Measurements from ENCODE around the gene CAP2. TPM values are rescaled to one million over a fixed set of nuclear protein-coding genes. Genes with fewer than 3 reads are reported as not detected.
"Not testable (repeated sequence)": the region's sequence is repeated elsewhere in the genome, so short reads cannot be mapped to it uniquely, and the experiment has no call there.

CAP2 gene
- total RNA-seq, 2 experiments from 2014 or later, result not detected

GRCh38 chr6:17410281-17410680, 16.9 kb downstream of the CAP2 start:
- Mint-ChIP-seq H3K36me3 (ENCODE audit: low read depth) (no peaks in the 10 kb centered on the region), H3K4me1 (no peaks in the 10 kb centered on the region), H3K27ac (no peak overlapping the region), H3K4me3 (no peak overlapping the region), H3K27me3 (peaks cover 2% of the 10 kb centered on the region), H3K9me3 (no peaks in the 10 kb centered on the region)
- ChIA-PET CTCF (no interaction called here), POLR2A (no interaction called here)
- DNase-seq, result no peak

GRCh38 chr6:17413313-17413750, 19.9 kb downstream of the CAP2 start:
- Mint-ChIP-seq H3K36me3 (ENCODE audit: low read depth) (no peaks in the 10 kb centered on the region), H3K27ac (no peak overlapping the region), H3K4me3 (no peak overlapping the region), H3K27me3 (peaks cover 9% of the 10 kb centered on the region), H3K9me3 (no peaks in the 10 kb centered on the region), H3K4me1 (no peaks in the 10 kb centered on the region)
- ChIA-PET POLR2A (no interaction called here), CTCF (no interaction called here)
- DNase-seq, result no peak

- H3K4me3 Mint-ChIP-seq; H3K27me3 Mint-ChIP-seq; H3K27ac Mint-ChIP-seq; DNase-seq; H3K9me3 Mint-ChIP-seq; H3K36me3 Mint-ChIP-seq (ENCODE audit: low read depth); H3K4me1 Mint-ChIP-seq; POLR2A ChIA-PET: not testable (repeated sequence)
- CTCF ChIA-PET, result interaction anchor here (0.7 kb wide), 1 partner anchor 81 kb away, joined by 3 read pairs; no protein-coding TSS in a partner anchor
Observed at GRCh38 chr6:17414395-17414794, 21.0 kb downstream of the CAP2 start.

- Mint-ChIP-seq H3K4me3 (no peak overlapping the region), H3K4me1 (no peaks in the 10 kb centered on the region), H3K27ac (no peak overlapping the region), H3K9me3 (no peaks in the 10 kb centered on the region), H3K36me3 (ENCODE audit: low read depth) (no peaks in the 10 kb centered on the region), H3K27me3 (peaks cover 9% of the 10 kb centered on the region)
- CTCF ChIA-PET, result interaction anchor here (0.7 kb wide), 1 partner anchor 80 kb away, joined by 3 read pairs; no protein-coding TSS in a partner anchor
- DNase-seq, result no peak
- POLR2A ChIA-PET, result no interaction called here
Observed at GRCh38 chr6:17415321-17415720, 21.9 kb downstream of the CAP2 start.

GRCh38 chr6:17416806-17417205, 23.4 kb downstream of the CAP2 start:
- Mint-ChIP-seq H3K36me3 (ENCODE audit: low read depth) (no peaks in the 10 kb centered on the region), H3K27ac (no peak overlapping the region), H3K4me1 (no peaks in the 10 kb centered on the region), H3K4me3 (no peak overlapping the region), H3K27me3 (peaks cover 9% of the 10 kb centered on the region), H3K9me3 (no peaks in the 10 kb centered on the region)
- ChIA-PET POLR2A (no interaction called here), CTCF (no interaction called here)
- no peak for DNase-seq

- POLR2A ChIA-PET, result no interaction called here
Observed at GRCh38 chr6:17417817-17418216, 24.4 kb downstream of the CAP2 start.

GRCh38 chr6:17418281-17419188, 25.1 kb downstream of the CAP2 start:
- Mint-ChIP-seq H3K4me3 (no peak overlapping the region), H3K4me1 (no peaks in the 10 kb centered on the region), H3K27ac (no peak overlapping the region), H3K27me3 (peaks cover 9% of the 10 kb centered on the region), H3K9me3 (no peaks in the 10 kb centered on the region), H3K36me3 (ENCODE audit: low read depth) (no peaks in the 10 kb centered on the region)
- POLR2A ChIA-PET, result no interaction called here
- CTCF ChIA-PET, result no interaction called here
- no peak for DNase-seq

More at GRCh38 chr6:17417817-17418216, 24.4 kb downstream of the CAP2 start:
- no peak for DNase-seq
- Mint-ChIP-seq H3K4me1 (no peaks in the 10 kb centered on the region), H3K36me3 (ENCODE audit: low read depth) (no peaks in the 10 kb centered on the region), H3K9me3 (no peaks in the 10 kb centered on the region), H3K27me3 (peaks cover 9% of the 10 kb centered on the region), H3K4me3 (no peak overlapping the region), H3K27ac (no peak overlapping the region)
- CTCF ChIA-PET, result no interaction called here

GRCh38 chr6:17419189-17419575, 25.8 kb downstream of the CAP2 start:
- no peak overlapping the region for H3K27ac Mint-ChIP-seq
- CTCF ChIA-PET, result no interaction called here

GRCh38 chr6:17420368-17420767, 27.0 kb downstream of the CAP2 start:
- no peak overlapping the region for H3K4me3 Mint-ChIP-seq

More at GRCh38 chr6:17419189-17419575, 25.8 kb downstream of the CAP2 start:
- Mint-ChIP-seq H3K4me1 (no peaks in the 10 kb centered on the region), H3K36me3 (ENCODE audit: low read depth) (no peaks in the 10 kb centered on the region), H3K27me3 (peaks cover 9% of the 10 kb centered on the region), H3K4me3 (no peak overlapping the region), H3K9me3 (no peaks in the 10 kb centered on the region)
- POLR2A ChIA-PET, result no interaction called here
- DNase-seq, result no peak

GRCh38 chr6:17421406-17421805, 28.0 kb downstream of the CAP2 start:
- Mint-ChIP-seq H3K4me1 (no peaks in the 10 kb centered on the region), H3K36me3 (ENCODE audit: low read depth) (no peaks in the 10 kb centered on the region), H3K9me3 (no peaks in the 10 kb centered on the region), H3K4me3 (no peak overlapping the region), H3K27ac (no peak overlapping the region), H3K27me3 (peaks cover 7% of the 10 kb centered on the region)
- ChIA-PET POLR2A (no interaction called here), CTCF (no interaction called here)
- DNase-seq, result no peak

More at GRCh38 chr6:17420368-17420767, 27.0 kb downstream of the CAP2 start:
- H3K27ac Mint-ChIP-seq, result no peak overlapping the region
- DNase-seq, result no peak
- no peaks in the 10 kb centered on the region for H3K4me1 Mint-ChIP-seq
- ChIA-PET CTCF (no interaction called here), POLR2A (no interaction called here)
- no peaks in the 10 kb centered on the region for H3K9me3 Mint-ChIP-seq
- H3K27me3 Mint-ChIP-seq, result peaks cover 7% of the 10 kb centered on the region
- no peaks in the 10 kb centered on the region for H3K36me3 Mint-ChIP-seq (ENCODE audit: low read depth)

- POLR2A ChIA-PET, result no interaction called here
- H3K27me3 Mint-ChIP-seq, result no peaks in the 10 kb centered on the region
- no peak for DNase-seq
- H3K27ac Mint-ChIP-seq, result no peak overlapping the region
- H3K36me3 Mint-ChIP-seq (ENCODE audit: low read depth), result no peaks in the 10 kb centered on the region
- CTCF ChIA-PET, result no interaction called here
- H3K9me3 Mint-ChIP-seq, result no peaks in the 10 kb centered on the region
- H3K4me1 Mint-ChIP-seq, result no peaks in the 10 kb centered on the region
- H3K4me3 Mint-ChIP-seq, result no peak overlapping the region
Observed at GRCh38 chr6:17423026-17423425, 29.6 kb downstream of the CAP2 start.

- no peak overlapping the region for H3K27ac Mint-ChIP-seq
Observed at GRCh38 chr6:17427062-17427461, 33.7 kb downstream of the CAP2 start.

GRCh38 chr6:17427617-17428016, 34.2 kb downstream of the CAP2 start:
- Mint-ChIP-seq H3K4me1 (no peaks in the 10 kb centered on the region), H3K36me3 (ENCODE audit: low read depth) (no peaks in the 10 kb centered on the region), H3K9me3 (no peaks in the 10 kb centered on the region), H3K27ac (no peak overlapping the region), H3K27me3 (peaks cover 3% of the 10 kb centered on the region), H3K4me3 (no peak overlapping the region)
- ChIA-PET POLR2A (no interaction called here), CTCF (no interaction called here)
- no peak for DNase-seq

More at GRCh38 chr6:17427062-17427461, 33.7 kb downstream of the CAP2 start:
- DNase-seq, result no peak
- H3K36me3 Mint-ChIP-seq (ENCODE audit: low read depth), result no peaks in the 10 kb centered on the region
- peaks cover 3% of the 10 kb centered on the region for H3K27me3 Mint-ChIP-seq
- no peaks in the 10 kb centered on the region for H3K9me3 Mint-ChIP-seq
- no peaks in the 10 kb centered on the region for H3K4me1 Mint-ChIP-seq
- no peak overlapping the region for H3K4me3 Mint-ChIP-seq
- CTCF ChIA-PET, result no interaction called here
- POLR2A ChIA-PET, result no interaction called here

- H3K27me3 Mint-ChIP-seq; H3K27ac Mint-ChIP-seq; H3K9me3 Mint-ChIP-seq; POLR2A ChIA-PET; H3K36me3 Mint-ChIP-seq (ENCODE audit: low read depth); H3K4me3 Mint-ChIP-seq; DNase-seq; CTCF ChIA-PET; H3K4me1 Mint-ChIP-seq: not testable (repeated sequence)
Observed at GRCh38 chr6:17428595-17429120, 35.3 kb downstream of the CAP2 start.

Measured in activated CD4-positive, alpha-beta T cell treated with anti-CD3 and anti-CD28 coated beads, Interleukin-2, amount 10 ng/mL, durations not matched to agents 7 days and 5 days (primary cell).